AG04449 (cell line): ENCODE results near the gene PLPPR2.

Experiments
- CTCF ChIA-PET: fragments of 350-600 bp; formaldehyde crosslinking; extraction: SDS; loops from one replicate; lab custom pipeline; 2021; ENCODE audit warnings: antibody characterized with exemption; lab: Yijun Ruan, JAX
- POLR2A ChIA-PET: fragments of 400-600, 350-600 bp; formaldehyde crosslinking; extraction: SDS; loops from one replicate; lab custom pipeline; 2020; ENCODE audit warnings: antibody characterized with exemption, inconsistent platforms; lab: Yijun Ruan, JAX
- DNase-seq: peaks from one replicate; pipeline ENCODE4 v3.0.0-alpha.2; 2010; ENCODE audit warnings: low read depth, low spot score
- H3K4me3 ChIP-seq: 2 replicates; pipeline ENCODE4 v1.5.1; 2011; ENCODE audit warnings: low read depth, mild to moderate bottlenecking, control low read depth, low read length
- TF ChIP-seq, protein P1 (sequence below): IDR thresholded peaks from one replicate; pipeline ENCODE4 v1.5.1; 2011; ENCODE audit warnings: mild to moderate bottlenecking, moderate library complexity, low read length, control low read depth, inconsistent platforms; ENCODE audit not compliant: insufficient read depth; ENCODE audit errors: missing control alignments

PLPPR2 gene

DNA sequence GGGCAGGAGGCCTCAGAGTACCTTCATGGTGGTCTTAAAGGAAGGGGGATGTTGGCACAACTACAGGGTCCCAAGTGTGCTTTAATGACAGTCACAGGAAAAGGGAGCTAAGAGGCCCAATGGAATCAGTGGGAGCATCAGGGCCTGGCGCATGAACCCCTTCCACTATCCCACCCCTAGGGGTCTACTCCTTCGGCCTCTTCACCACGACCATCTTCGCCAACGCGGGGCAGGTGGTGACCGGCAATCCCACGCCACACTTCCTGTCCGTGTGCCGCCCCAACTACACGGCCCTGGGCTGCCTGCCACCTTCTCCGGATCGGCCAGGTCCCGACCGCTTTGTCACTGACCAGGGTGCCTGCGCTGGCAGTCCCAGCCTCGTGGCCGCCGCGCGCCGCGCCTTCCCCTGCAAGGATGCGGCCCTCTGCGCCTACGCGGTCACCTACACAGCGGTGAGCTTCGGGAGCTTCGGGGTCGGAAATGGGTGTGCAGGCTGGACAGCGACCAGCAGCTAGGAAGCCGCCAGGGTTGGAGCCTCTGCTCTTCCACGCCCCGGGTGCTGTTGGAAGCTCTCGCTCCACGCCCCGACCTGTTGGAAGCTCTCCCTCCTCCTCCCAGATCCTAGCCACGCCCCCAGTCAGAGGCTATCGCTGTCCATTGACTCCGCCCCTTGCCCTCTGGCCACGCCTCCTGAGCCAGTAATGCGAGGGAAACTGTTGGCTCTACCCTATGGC lies 6.0 kb downstream of the PLPPR2 start:
- CTCF ChIA-PET, result interaction anchor here (1.4 to 1.6 kb wide), 2 partner anchors 20 to 22 kb away, joined by 5 to 8 read pairs; no protein-coding TSS in a partner anchor
- no peak for DNase-seq
- POLR2A ChIA-PET, result interaction anchor here (1.0 to 1.2 kb wide), 2 partner anchors 13 to 22 kb away, joined by 3 to 4 read pairs; partner anchors contain the start of genes RAB3D and SWSAP1
- no peak overlapping the region for H3K4me3 ChIP-seq
- TF ChIP-seq, protein P1, sequence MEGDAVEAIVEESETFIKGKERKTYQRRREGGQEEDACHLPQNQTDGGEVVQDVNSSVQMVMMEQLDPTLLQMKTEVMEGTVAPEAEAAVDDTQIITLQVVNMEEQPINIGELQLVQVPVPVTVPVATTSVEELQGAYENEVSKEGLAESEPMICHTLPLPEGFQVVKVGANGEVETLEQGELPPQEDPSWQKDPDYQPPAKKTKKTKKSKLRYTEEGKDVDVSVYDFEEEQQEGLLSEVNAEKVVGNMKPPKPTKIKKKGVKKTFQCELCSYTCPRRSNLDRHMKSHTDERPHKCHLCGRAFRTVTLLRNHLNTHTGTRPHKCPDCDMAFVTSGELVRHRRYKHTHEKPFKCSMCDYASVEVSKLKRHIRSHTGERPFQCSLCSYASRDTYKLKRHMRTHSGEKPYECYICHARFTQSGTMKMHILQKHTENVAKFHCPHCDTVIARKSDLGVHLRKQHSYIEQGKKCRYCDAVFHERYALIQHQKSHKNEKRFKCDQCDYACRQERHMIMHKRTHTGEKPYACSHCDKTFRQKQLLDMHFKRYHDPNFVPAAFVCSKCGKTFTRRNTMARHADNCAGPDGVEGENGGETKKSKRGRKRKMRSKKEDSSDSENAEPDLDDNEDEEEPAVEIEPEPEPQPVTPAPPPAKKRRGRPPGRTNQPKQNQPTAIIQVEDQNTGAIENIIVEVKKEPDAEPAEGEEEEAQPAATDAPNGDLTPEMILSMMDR, result no peak

DNA sequence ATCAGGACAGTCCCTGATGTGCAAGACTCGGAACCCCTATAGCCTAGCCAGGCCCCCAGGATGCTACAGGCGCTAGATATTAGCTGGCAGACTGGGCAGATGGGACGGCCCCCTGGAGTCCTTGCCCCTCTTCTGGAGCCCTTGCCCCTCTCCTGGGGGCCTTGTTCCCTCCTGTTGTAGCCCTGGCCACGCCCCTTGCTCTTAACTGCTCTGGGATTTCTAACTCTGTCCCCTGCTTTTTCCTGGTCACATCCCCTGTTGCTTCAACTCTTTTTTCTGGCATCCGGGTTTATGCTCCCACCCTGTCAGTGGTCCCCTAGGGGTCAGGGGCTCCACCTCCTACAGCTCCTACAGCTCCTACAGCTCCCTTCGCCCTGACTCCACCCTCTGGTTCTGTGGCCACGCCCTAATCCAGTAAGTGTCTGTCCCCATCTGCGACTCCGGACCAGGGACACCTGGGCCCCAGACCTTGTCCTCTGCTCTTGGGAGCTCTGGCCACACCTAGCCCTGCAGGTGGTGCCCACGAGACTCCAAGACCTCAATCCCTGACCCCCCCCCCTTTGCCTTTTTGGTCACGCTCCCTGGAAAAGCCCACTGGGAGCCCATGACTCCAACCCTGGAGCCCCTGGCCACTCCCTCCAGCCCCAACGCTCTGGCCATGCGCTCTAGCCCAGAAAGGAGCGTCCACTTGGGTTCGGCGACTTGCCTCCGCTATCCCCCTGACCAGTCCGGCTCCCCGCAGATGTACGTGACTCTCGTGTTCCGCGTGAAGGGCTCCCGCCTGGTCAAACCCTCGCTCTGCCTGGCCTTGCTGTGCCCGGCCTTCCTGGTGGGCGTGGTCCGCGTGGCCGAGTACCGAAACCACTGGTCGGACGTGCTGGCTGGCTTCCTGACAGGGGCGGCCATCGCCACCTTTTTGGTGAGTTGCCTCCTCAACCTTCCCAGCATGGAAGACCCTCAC lies 6.8 kb downstream of the PLPPR2 start:
- no peak for DNase-seq

DNA sequence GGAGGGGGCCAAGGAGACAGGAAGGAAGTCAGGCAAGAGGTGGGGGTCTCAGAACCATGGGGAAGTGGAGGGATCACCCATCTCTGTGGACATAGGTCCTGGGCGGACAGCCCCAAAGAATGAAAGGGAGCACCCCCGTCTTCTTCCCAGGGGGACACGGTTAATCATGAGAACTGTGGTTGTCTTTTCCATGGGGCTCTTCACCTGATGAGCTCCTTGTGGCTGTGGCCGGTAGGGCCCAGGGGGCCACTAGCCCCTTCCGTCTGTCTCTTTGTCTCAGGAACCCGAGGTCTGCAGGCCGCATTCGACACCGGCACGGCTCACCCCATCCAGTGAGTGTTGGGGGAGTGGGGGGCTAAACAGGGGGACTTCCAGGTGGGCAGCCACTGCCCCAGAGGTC lies 8.6 kb downstream of the PLPPR2 start:
- H3K4me3 ChIP-seq, result no peak overlapping the region
- ChIA-PET POLR2A (interaction anchor here (1.8 kb wide), 1 partner anchor 11 kb away, joined by 11 read pairs; the partner anchor contains the start of gene SWSAP1), CTCF (no interaction called here)
- TF ChIP-seq, protein P1, result no peak
- DNase-seq, result no peak

More for the DNA sequence above, 6.8 kb downstream of the PLPPR2 start:
- TF ChIP-seq, protein P1, result no peak
- ChIA-PET POLR2A (interaction anchor here (1.0 to 1.8 kb wide), 3 partner anchors 12 to 23 kb away, joined by 3 to 11 read pairs (median 4); partner anchors contain the start of genes RAB3D and SWSAP1), CTCF (interaction anchor here (1.6 kb wide), 1 partner anchor 19 kb away, joined by 8 read pairs; no protein-coding TSS in a partner anchor)
- H3K4me3 ChIP-seq, result no peak overlapping the region

DNA sequence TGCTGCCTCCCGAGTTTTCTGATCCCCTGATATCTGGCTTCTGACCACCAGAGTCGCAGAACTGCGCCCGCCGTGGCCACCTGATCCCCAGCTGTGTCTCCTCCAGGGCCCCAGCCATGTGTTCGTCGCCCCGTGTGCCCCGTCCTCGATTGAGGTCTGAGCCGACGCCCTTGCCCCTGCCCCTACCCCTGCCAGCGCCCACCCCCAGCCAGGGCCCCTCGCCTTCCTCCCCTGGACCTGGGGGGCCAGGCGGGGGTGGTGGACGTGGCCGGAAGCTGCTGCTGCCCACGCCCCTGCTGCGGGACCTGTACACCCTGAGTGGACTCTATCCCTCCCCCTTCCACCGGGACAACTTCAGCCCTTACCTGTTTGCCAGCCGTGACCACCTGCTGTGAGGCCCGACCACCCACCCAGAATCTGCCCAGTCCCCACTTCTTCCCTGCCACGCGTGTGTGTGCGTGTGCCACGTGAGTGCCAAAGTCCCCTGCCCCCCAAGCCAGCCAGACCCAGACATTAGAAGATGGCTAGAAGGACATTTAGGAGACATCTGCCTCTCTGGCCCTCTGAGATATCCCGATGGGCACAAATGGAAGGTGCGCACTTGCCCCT lies 9.2 kb downstream of the PLPPR2 start:
- ChIA-PET CTCF (no interaction called here), POLR2A (interaction anchor here (1.8 kb wide), 1 partner anchor 10 kb away, joined by 11 read pairs; the partner anchor contains the start of gene SWSAP1)
- no peak overlapping the region for H3K4me3 ChIP-seq
- TF ChIP-seq, protein P1, result no peak
- no peak for DNase-seq

DNA sequence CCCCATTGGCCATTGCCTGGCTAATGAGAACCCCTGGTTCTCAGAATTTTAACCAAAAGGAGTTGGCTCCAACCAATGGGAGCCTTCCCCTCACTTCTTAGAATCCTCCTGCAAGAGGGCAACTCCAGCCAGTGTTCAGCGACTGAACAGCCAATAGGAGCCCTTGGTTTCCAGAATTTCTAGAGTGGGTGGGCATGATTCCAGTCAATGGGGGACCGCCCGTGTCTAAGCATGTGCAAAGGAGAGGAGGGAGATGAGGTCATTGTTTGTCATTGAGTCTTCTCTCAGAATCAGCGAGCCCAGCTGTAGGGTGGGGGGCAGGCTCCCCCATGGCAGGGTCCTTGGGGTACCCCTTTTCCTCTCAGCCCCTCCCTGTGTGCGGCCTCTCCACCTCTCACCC lies 9.7 kb downstream of the PLPPR2 start:
- H3K4me3 ChIP-seq, result no peak overlapping the region
- DNase-seq, result no peak
- ChIA-PET CTCF (no interaction called here), POLR2A (interaction anchor here (0.6 kb wide), 1 partner anchor 74 kb away, joined by 3 read pairs; no protein-coding TSS in a partner anchor)
- TF ChIP-seq, protein P1, result no peak
